AG10803 (cell line): Measurements from ENCODE around the gene PLEKHA1.
A peak's percentile ranks its signal among the peaks of the same experiment; 100 is the strongest.

ENCODE experiments used
- DNase-seq: peaks from one replicate; pipeline ENCODE4 v3.0.0; 2010; ENCODE audit warnings: low read depth
- H3K4me3 ChIP-seq: 2 replicates; pipeline ENCODE4 v1.5.1; 2011; ENCODE audit warnings: mild to moderate bottlenecking, low read length, control low read depth
- TF ChIP-seq, protein P1 (sequence below): conservative IDR thresholded peaks from 2 replicates; pipeline ENCODE4 v1.5.1; 2011; ENCODE audit warnings: mild to moderate bottlenecking, low read length, control low read depth, inconsistent platforms

PLEKHA1 gene

DNA sequence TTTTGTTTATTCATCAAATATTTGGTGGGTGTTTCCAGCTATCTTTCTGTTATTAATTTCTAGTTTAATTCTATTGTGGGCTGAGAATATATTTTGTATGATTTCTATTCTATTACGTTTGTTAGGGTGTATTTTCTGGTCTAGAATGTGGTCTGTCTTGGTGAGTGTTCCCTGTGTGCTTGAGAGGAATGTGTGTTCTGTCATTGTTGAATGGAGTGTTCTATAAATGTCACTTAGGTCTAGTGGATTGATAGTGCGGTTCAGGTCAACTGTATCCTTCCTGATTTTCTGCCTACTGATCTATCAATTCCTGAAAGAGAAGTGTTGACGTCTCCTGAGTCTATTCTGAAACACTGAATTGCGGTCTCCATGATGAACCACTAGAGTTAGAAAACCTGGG is 95.3 kb downstream of the PLEKHA1 start:
- H3K4me3 ChIP-seq, result no peak overlapping the region
- DNase-seq, result no peak
- TF ChIP-seq, protein P1, sequence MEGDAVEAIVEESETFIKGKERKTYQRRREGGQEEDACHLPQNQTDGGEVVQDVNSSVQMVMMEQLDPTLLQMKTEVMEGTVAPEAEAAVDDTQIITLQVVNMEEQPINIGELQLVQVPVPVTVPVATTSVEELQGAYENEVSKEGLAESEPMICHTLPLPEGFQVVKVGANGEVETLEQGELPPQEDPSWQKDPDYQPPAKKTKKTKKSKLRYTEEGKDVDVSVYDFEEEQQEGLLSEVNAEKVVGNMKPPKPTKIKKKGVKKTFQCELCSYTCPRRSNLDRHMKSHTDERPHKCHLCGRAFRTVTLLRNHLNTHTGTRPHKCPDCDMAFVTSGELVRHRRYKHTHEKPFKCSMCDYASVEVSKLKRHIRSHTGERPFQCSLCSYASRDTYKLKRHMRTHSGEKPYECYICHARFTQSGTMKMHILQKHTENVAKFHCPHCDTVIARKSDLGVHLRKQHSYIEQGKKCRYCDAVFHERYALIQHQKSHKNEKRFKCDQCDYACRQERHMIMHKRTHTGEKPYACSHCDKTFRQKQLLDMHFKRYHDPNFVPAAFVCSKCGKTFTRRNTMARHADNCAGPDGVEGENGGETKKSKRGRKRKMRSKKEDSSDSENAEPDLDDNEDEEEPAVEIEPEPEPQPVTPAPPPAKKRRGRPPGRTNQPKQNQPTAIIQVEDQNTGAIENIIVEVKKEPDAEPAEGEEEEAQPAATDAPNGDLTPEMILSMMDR, result no peak

DNA sequence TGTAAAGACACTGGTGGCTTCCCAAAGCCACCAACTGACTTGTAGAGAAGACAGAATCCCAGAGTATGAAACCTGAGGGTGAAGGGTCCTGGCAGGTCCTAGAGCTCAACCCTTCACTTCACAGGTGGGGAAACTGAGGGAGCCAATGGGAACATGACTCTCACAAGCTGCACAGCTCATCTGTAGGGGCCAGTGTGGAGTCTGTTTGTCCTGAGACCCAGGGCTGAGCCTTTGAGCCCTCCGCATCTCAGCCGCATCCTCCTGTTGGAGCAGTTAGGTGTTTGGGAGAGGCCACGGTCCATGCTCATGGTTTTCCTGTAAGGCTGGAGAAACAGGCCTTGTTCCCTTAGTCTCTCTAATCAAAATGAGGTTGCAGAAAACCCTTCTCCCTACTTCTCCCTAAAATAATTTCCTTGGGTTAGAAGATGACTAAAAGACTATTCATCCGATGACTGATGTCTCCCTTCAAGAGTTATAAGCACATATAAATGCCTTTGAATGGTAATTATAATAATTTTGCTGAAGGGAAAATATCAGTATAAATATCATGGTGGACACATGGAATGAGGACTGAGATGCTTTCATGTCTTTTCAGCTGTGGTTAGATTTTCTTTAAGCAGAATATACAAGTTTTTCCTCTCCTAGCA is 97.1 kb downstream of the PLEKHA1 start:
- TF ChIP-seq, protein P1, result no peak
- peak; percentile 34 for DNase-seq
- H3K4me3 ChIP-seq, result no peak overlapping the region

DNA sequence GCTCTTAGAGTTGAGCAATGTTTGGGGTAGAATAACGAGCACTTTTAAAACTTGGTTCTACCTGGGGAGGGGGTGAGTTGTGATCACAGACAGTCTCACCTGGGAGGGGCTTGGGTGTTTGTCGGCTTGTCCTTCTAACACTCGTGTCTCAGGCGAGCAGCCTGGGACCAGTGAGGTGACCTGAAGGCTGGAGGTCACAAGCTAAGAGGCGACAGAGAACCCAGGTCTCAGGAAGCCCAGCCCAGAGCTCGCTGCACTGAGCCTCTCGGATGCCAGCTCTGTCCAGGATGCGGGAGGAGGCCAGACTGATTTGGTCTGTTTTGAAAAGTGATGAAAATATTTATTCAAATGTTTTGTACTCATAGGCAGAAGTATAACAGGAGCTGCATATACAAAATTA is 98.6 kb downstream of the PLEKHA1 start:
- TF ChIP-seq, protein P1, result no peak
- no peak for DNase-seq

DNA sequence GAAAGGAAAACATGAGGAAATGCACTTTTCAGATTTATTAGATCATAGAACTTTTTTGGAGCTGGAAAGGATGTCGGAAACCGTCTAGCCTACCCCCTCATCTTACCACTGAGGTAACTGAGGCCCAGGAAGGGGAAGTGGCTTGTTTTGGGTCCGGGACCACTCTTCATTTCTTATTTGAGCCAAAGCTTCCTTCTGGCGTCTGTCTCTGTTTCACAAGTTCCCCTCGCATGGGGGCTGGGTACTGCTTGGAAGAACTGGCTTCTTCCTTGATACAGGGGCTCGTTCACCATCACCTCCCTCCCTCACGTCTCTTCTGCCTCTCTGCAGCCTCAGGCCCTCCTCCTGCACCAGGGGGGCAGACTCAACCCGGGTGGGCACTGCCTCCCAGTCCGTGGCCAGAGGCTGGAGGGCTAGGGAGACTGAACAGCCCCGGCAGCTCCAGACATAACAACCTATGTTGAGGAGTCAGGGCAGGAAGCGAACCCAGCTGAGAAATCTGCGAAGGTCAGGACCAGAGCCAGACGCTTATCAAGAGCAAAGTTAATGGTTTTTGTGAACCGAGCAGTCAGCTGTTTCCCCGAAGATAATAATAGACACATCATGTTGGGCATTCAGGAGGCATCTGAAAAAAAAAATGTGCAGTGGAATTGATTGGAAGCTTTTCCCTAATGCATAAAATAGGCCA is 99.8 kb downstream of the PLEKHA1 start:
- TF ChIP-seq, protein P1, result no peak
- H3K4me3 ChIP-seq, result no peak overlapping the region
- DNase-seq, result no peak

More for the DNA sequence above, 98.6 kb downstream of the PLEKHA1 start:
- no peak overlapping the region for H3K4me3 ChIP-seq

DNA sequence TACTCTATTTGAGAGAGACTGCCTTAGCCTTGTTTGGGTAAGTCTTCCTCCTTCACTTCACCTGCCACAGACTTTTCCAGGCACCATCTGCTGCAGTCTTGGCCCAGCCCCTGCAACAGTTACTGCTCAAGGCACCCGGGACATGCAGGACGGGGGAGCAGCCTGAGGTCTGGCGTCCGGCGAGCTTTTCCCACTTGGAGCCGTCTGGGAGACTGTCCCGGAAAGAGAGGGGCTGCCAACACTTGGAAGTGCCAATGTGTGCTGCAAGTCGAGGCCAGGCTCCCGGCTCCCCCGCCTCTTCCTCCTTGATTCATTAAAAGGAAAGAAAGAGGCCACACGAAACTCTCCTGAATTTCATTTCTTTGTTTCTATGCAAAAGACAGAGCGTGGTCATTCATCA is 100.6 kb downstream of the PLEKHA1 start:
- TF ChIP-seq, protein P1, result no peak
- H3K4me3 ChIP-seq, result no peak overlapping the region
- DNase-seq, result peak; percentile 52

DNA sequence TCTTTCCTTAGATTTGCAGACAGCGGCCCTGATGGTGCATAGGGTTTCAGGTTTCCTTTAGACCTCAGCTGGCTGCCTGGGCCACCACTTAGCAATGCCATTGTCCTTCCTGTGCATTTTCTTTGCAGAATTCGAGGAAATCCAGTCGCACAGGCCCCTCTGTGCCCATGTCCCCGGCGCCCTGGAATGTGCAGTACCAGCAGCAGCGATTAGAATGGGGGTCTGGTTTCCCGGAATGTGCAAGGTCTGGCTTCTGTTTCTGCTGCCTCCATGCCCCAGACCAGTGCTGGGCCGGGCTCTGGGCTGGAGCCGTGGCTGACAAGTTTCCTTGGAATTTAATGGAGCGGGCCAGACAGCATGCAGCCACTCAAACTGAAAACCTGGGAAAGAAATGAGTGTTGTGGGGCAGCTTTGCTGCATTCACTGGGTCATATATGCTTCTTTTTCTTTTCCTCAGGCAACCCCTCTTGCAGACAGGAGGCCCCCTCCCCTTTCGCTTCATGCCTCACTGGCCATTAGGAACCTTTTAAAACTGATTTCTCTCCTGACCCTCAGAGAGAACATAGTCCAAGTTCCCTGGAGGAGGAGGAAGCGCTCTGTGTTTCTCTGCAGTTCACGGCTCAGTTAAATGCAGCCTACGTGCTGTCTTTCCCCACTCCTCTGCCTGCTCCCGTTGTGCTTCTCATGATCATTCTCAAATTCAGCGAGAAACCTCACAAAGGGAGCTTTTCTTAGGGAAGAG is 101.3 kb downstream of the PLEKHA1 start:
- TF ChIP-seq, protein P1, result no peak
- H3K4me3 ChIP-seq, result no peak overlapping the region
- DNase-seq, result peak; percentile 46
